ENCODE measurements around the gene MRPL16. TPM values are rescaled to one million over a fixed set of nuclear protein-coding genes. Genes with fewer than 3 reads are reported as not detected.
"Not testable (repeated sequence)": the region's sequence is repeated elsewhere in the genome, so short reads cannot be mapped to it uniquely, and the experiment has no call there.

MRPL16 gene
- total RNA-seq, 1 experiment from 2014 or later = 78.9 TPM

DNA sequence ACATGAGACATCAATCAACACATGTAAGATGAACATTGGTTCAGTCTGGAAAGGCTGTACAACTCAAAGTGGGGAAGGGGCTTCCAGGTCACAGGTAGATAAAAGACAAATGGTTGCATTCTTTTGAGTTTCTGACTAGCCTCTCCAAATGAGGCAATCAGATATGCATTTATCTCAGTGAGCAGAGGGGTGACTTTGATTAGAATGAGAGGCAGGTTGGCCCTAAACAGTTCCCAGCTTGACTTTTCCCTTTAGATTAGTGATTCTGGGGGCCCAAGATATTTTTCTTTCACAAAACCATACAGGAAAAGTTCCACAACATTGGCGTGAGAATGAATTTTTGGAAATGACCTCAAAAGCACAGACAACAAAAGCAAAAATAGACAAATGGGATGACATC, 5.9 kb upstream of the MRPL16 start:
- Mint-ChIP-seq H3K4me1 (peaks cover 74% of the 10 kb centered on the region), H3K27ac (peak overlapping the region; percentile 90), H3K4me3 (peak overlapping the region; percentile 61)
- not testable (repeated sequence) for ATAC-seq; H3K9me3 Mint-ChIP-seq; H3K27me3 Mint-ChIP-seq (ENCODE audit: low read depth); H3K36me3 Mint-ChIP-seq; DNase-seq (ENCODE audit: low spot score)
- ChIA-PET CTCF (interaction anchor here (0.6 to 1.4 kb wide), 6 partner anchors 15 to 435 kb away, joined by 3 to 10 read pairs (median 3); no protein-coding TSS in a partner anchor), POLR2A (interaction anchor here (0.6 to 1.0 kb wide), 2 partner anchors 14 to 61 kb away, joined by 3 to 6 read pairs; partner anchors contain the start of gene STX3)

DNA sequence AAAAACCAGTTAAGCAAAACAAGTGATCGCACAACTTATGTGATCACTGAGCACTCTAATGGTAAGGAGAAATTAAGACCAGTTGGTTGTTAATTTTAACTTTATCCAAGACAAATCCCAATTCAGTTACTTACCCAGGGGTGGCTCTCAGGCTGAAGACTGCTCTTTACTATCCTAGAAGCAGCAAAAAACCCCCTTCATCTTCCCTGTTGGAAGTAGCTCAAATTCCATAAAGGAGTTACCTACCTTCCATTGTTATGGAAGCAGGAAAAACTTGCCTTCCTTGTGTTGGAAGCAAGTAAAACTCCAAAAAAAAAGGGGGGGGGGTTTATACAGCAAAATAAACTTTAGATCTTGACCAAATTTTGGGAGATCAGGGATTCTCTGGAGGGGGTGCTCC, 5.2 kb upstream of the MRPL16 start:
- CTCF ChIA-PET = interaction anchor here (0.6 to 1.4 kb wide), 6 partner anchors 14 to 435 kb away, joined by 3 to 10 read pairs (median 4); partner anchors contain the start of genes PATL1 and STX3
- no peaks in the 10 kb centered on the region; the same call in 1 of the 2 replicates for H3K9me3 Mint-ChIP-seq
- no peak for DNase-seq (ENCODE audit: low spot score)
- H3K4me1 Mint-ChIP-seq = peaks cover 80% of the 10 kb centered on the region
- no peaks in the 10 kb centered on the region for H3K27me3 Mint-ChIP-seq (ENCODE audit: low read depth)
- no peaks in the 10 kb centered on the region for H3K36me3 Mint-ChIP-seq
- TF ChIP-seq SMAD4 (CRISPR knock-in tag; IDR thresholded peaks at IDR 0.05) = no peak
- H3K4me3 Mint-ChIP-seq = peak overlapping the region; percentile 61
- POLR2A ChIA-PET = interaction anchor here (0.5 to 1.0 kb wide), 3 partner anchors 14 to 264 kb away, joined by 3 to 6 read pairs (median 5); partner anchors contain the start of gene STX3
- ATAC-seq = peak; percentile 71
- peak overlapping the region; percentile 90 for H3K27ac Mint-ChIP-seq

DNA sequence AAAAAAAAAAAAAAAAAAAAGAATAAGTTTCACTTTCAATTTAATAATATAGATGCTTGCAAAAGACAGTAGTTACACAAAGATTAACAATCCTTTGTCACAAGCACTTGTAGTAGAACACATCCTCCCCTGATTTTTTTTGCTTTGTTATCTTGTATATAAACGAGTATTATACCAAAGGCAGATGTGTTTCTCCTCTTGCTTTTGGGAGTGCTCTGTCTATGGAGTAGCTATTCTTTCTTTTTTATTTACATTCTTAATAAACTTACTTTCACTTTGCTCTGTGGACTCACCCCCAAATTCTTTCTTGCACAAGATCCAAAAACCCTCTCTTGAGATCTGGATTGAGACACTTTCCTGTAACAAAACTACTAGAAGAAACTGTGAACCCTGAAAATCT, 3.4 kb upstream of the MRPL16 start:
- ATAC-seq (no peak), DNase-seq (ENCODE audit: low spot score) (no peak)
- Mint-ChIP-seq H3K27me3 (ENCODE audit: low read depth) (no peaks in the 10 kb centered on the region), H3K4me1 (peaks cover 77% of the 10 kb centered on the region), H3K36me3 (no peaks in the 10 kb centered on the region), H3K9me3 (no peaks in the 10 kb centered on the region; the same call in 1 of the 2 replicates), H3K27ac (peak overlapping the region; percentile 71), H3K4me3 (peak overlapping the region; percentile 61)
- POLR2A ChIA-PET = no interaction called here
- CTCF ChIA-PET = no interaction called here
- no peak for TF ChIP-seq TP53 (CRISPR knock-in tag; IDR thresholded peaks at IDR 0.05)
- TF ChIP-seq EMX1 (CRISPR knock-in tag; IDR thresholded peaks at IDR 0.05) = no peak
- TF ChIP-seq PRRX2 (CRISPR knock-in tag; IDR thresholded peaks at IDR 0.05) = no peak
- no peak for TF ChIP-seq ZNF317 (CRISPR knock-in tag; IDR thresholded peaks at IDR 0.05; ENCODE audit: borderline replicate concordance, low read depth)
- TF ChIP-seq CBFB (CRISPR knock-in tag; IDR thresholded peaks at IDR 0.05; ENCODE audit: low read depth) = no peak
- no peak for TF ChIP-seq ZNF232 (CRISPR knock-in tag; IDR thresholded peaks at IDR 0.05)
- TF ChIP-seq, protein P1, sequence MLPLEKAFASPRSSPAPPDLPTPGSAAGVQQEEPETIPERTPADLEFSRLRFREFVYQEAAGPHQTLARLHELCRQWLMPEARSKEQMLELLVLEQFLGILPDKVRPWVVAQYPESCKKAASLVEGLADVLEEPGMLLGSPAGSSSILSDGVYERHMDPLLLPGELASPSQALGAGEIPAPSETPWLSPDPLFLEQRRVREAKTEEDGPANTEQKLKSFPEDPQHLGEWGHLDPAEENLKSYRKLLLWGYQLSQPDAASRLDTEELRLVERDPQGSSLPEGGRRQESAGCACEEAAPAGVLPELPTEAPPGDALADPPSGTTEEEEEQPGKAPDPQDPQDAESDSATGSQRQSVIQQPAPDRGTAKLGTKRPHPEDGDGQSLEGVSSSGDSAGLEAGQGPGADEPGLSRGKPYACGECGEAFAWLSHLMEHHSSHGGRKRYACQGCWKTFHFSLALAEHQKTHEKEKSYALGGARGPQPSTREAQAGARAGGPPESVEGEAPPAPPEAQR (CRISPR knock-in tag; IDR thresholded peaks at IDR 0.05) = no peak
- no peak for TF ChIP-seq ELF4 (CRISPR knock-in tag; IDR thresholded peaks at IDR 0.05; ENCODE audit: low read depth)
- TF ChIP-seq, protein P2, sequence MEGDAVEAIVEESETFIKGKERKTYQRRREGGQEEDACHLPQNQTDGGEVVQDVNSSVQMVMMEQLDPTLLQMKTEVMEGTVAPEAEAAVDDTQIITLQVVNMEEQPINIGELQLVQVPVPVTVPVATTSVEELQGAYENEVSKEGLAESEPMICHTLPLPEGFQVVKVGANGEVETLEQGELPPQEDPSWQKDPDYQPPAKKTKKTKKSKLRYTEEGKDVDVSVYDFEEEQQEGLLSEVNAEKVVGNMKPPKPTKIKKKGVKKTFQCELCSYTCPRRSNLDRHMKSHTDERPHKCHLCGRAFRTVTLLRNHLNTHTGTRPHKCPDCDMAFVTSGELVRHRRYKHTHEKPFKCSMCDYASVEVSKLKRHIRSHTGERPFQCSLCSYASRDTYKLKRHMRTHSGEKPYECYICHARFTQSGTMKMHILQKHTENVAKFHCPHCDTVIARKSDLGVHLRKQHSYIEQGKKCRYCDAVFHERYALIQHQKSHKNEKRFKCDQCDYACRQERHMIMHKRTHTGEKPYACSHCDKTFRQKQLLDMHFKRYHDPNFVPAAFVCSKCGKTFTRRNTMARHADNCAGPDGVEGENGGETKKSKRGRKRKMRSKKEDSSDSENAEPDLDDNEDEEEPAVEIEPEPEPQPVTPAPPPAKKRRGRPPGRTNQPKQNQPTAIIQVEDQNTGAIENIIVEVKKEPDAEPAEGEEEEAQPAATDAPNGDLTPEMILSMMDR (IDR thresholded peaks at IDR 0.05) = no peak
- TF ChIP-seq, protein P3, sequence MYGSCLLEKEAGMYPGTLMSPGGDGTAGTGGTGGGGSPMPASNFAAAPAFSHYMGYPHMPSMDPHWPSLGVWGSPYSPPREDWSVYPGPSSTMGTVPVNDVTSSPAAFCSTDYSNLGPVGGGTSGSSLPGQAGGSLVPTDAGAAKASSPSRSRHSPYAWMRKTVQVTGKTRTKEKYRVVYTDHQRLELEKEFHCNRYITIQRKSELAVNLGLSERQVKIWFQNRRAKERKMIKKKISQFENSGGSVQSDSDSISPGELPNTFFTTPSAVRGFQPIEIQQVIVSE (CRISPR knock-in tag; IDR thresholded peaks at IDR 0.05; ENCODE audit: borderline replicate concordance) = no peak

DNA sequence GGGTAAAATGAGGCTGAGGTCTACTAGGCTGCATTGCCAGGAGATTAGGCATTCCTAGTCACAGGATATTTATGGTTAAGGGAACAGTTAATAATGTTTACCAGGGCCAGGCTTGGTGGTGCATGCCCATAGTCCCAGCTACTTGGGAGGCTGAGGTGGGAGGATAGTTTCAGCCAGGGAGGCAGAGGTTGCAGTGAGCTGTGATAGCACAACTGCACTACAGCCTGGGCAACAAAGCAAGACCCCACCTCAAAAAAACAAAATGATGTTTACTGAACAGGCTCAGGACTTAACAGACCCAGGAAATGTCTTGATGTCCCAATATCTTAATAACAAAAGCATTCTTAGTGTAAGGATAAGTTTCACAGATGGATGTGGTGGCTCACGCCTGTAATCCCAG, 2.8 kb upstream of the MRPL16 start:
- ATAC-seq (no peak), DNase-seq (ENCODE audit: low spot score) (no peak)
- Mint-ChIP-seq H3K4me3 (no peak overlapping the region), H3K27ac (no peak overlapping the region), H3K9me3 (no peaks in the 10 kb centered on the region), H3K36me3 (peaks cover 4% of the 10 kb centered on the region), H3K27me3 (ENCODE audit: low read depth) (no peaks in the 10 kb centered on the region), H3K4me1 (peaks cover 71% of the 10 kb centered on the region)
- CTCF ChIA-PET = no interaction called here
- no peak for TF ChIP-seq CREM (CRISPR knock-in tag; IDR thresholded peaks at IDR 0.05)
- TF ChIP-seq, protein P4, sequence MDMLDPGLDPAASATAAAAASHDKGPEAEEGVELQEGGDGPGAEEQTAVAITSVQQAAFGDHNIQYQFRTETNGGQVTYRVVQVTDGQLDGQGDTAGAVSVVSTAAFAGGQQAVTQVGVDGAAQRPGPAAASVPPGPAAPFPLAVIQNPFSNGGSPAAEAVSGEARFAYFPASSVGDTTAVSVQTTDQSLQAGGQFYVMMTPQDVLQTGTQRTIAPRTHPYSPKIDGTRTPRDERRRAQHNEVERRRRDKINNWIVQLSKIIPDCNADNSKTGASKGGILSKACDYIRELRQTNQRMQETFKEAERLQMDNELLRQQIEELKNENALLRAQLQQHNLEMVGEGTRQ (CRISPR knock-in tag; IDR thresholded peaks at IDR 0.05) = no peak
- peak; percentile 97 for TF ChIP-seq ZNF121 (CRISPR knock-in tag; IDR thresholded peaks at IDR 0.05)
- POLR2A ChIA-PET = no interaction called here
